ENCODE results near the gene OTUD5.
"Not testable (repeated sequence)": the region's sequence is repeated elsewhere in the genome, so short reads cannot be mapped to it uniquely, and the experiment has no call there.

OTUD5 gene

DNA sequence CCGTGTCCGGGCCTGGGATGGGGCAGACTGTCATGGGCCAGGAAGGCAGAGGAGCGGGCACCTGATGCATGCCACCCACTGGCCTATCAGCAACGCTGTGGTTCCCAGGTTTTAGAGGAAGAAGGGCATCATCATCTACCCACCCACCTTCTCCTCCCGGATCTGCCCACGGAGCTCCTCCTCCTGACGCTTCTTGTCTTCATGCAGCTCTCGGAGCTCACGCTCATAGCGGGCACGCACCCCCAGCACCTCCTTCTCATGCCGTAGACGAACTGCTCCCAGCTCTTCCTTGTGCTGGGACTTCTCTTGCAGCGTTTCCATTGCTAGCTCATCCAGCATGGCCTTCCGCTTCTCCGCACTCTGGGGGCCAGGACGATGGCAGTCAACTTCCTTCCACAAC is 25.7 kb upstream of the OTUD5 start:
- DNase-seq (ENCODE audit: low spot score) = no peak
- H3K4me3 ChIP-seq = no peak overlapping the region
- no peak overlapping the region for H3K27ac ChIP-seq
- TF ChIP-seq, protein P1, sequence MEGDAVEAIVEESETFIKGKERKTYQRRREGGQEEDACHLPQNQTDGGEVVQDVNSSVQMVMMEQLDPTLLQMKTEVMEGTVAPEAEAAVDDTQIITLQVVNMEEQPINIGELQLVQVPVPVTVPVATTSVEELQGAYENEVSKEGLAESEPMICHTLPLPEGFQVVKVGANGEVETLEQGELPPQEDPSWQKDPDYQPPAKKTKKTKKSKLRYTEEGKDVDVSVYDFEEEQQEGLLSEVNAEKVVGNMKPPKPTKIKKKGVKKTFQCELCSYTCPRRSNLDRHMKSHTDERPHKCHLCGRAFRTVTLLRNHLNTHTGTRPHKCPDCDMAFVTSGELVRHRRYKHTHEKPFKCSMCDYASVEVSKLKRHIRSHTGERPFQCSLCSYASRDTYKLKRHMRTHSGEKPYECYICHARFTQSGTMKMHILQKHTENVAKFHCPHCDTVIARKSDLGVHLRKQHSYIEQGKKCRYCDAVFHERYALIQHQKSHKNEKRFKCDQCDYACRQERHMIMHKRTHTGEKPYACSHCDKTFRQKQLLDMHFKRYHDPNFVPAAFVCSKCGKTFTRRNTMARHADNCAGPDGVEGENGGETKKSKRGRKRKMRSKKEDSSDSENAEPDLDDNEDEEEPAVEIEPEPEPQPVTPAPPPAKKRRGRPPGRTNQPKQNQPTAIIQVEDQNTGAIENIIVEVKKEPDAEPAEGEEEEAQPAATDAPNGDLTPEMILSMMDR (IDR thresholded peaks at IDR 0.05) = no peak

DNA sequence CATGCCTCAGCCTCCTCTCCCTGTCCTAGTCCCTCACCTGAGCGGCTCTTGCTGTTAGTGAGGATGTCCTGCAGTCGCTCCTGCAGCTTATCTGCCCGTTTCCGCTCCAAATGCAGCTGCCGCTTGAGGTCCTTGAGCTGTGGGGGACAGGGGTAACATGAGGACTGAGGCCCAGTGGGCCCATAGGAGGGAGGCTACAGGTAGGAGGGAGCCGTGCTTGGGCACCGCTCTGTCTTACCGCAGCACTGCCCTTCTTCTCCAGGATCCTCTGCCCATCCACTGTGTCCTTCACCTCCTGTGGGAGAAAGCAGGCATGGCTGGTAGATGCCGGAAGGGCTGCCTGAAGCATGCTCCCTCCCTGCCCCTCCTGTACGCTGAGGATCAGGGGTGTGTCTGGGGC is 23.8 kb upstream of the OTUD5 start:
- Histone ChIP-seq H3K27ac (no peak overlapping the region), H3K4me3 (no peak overlapping the region)
- TF ChIP-seq, protein P1 (IDR thresholded peaks at IDR 0.05) = no peak
- no peak for DNase-seq (ENCODE audit: low spot score)

DNA sequence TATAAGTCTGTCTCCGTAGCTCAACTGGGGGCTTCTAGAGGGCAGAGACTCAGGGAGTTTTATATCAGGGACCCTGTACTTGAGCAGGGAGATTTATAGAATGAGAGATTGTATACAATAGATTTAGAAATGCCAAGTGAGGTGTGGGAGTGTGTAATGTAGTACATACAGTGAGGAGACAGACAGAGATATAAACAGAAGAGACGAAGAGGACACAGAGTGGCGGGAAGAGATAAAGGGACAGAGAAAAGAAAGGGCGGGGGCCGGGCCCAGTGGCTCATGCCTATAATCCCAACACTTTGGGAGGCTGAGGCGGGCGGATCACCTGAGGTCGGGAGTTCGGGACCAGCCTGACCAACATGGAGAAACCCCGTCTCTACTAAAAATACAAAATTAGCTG is 22.9 kb upstream of the OTUD5 start:
- DNase-seq (ENCODE audit: low spot score); H3K4me3 ChIP-seq; H3K27ac ChIP-seq: not testable (repeated sequence)

DNA sequence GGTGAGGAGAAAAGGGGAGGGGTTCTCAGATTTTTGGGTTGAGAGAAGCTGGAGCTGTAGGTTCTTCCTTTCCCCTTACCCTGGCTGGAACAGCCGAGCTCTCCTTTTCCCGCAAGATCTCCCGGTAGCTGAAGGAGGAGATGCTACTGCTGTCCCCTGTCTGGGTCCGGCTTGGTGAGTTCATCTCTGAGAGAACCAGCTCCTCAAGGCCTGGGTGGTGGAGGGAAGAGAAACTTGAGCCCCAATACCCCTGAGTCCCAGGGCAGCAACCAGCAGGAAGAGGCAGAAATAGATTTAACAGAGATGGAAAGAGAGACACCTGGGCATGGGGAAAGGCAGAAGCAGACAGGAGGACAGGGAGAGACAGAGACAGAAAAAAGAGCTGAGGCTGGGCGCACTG is 20.8 kb upstream of the OTUD5 start:
- DNase-seq (ENCODE audit: low spot score) = no peak
- no peak overlapping the region for H3K4me3 ChIP-seq
- TF ChIP-seq, protein P1 (IDR thresholded peaks at IDR 0.05) = no peak
- H3K27ac ChIP-seq = no peak overlapping the region

DNA sequence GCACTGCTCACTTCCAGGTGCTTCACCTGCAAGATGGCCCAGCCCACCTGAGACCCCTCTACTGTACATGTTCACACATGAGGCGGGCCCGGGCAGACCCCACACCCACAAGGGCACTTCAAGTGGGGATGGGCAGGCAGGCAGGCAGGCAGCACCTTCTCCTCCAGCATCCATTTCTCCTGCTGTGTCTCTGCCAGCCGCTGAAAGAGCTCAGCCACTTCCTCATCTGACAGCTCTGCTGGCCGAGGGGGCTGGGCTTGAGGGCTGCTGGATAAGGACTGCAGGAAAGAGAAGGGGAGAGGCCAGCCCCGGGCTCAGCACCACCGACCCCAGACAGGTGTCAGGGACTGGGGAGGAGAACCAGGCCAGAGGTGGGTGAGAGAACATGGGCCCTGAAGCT is 18.7 kb upstream of the OTUD5 start:
- DNase-seq (ENCODE audit: low spot score) = no peak

DNA sequence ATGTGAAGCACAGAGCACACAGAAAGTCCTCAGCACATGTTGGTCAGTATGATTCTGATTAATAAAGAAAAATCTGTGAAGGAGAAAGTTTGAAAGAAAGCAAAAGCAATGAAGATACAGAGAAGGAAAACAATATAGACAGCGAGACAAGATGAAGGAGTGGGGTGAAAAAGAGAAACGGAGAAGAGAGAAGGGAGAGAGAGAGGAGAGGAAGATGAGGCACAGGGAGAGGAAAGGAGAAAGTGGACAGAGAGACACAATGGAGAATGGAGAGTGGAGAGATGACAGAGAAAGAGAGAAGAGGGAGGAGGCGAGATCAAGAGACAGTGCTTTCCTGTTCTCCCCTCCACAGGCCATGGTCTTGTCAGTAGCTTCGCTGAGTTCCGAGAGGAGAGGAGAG is 18.1 kb upstream of the OTUD5 start:
- TF ChIP-seq, protein P1 (IDR thresholded peaks at IDR 0.05) = no peak
- Histone ChIP-seq H3K27ac (no peak overlapping the region), H3K4me3 (no peak overlapping the region)
- DNase-seq (ENCODE audit: low spot score) = no peak

More for the DNA sequence above, 18.7 kb upstream of the OTUD5 start:
- H3K27ac ChIP-seq = no peak overlapping the region
- H3K4me3 ChIP-seq = no peak overlapping the region
- TF ChIP-seq, protein P1 (IDR thresholded peaks at IDR 0.05) = no peak

DNA sequence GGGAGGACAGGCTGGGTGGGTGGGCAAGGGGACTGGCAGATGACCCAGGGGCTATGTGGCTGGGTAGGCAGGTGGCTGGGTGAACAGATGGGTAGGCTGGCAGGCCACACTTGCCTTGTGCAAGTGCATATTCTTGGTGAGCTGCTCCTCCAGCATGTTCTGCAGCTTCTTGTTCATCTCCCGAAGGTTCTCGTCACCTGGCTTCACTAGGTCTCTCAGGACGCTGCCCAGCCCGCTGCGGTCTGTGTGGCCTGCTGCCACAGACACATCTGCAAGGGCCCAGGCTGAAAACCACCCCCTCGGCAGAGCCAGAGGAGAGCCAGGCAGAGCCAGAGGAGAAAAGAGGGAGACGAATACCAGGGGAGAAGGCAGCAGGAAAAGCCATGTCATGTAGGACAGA is 17.6 kb upstream of the OTUD5 start:
- no peak for DNase-seq (ENCODE audit: low spot score)
- H3K27ac ChIP-seq = no peak overlapping the region
- TF ChIP-seq, protein P1 (IDR thresholded peaks at IDR 0.05) = no peak
- no peak overlapping the region for H3K4me3 ChIP-seq

DNA sequence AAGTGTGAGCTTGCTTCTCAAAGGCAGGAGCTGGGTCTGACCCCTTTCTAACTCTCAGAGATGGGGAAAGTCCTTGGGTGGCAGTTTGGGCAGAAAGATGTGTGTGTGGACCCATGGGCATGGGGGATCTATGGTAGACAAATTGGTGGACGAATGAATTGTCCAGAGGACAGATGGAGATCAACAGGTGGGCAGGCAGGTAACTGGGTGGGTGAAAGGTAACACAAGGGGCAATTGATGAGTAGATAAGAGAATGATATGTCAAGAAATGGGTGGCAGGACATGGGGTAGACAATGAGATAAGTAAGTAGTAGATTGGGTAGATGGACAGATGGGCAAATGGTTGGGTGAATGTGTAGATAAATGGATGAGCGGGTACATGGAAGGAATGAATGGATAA is 17.2 kb upstream of the OTUD5 start:
- H3K27ac ChIP-seq = no peak overlapping the region

More for the DNA sequence above, 17.2 kb upstream of the OTUD5 start:
- no peak for DNase-seq (ENCODE audit: low spot score)
- TF ChIP-seq, protein P1 (IDR thresholded peaks at IDR 0.05) = no peak
- no peak overlapping the region for H3K4me3 ChIP-seq

All from coronary artery (tissue), 2 donors.